ENCODE results near the gene AVPR1A.

DNA sequence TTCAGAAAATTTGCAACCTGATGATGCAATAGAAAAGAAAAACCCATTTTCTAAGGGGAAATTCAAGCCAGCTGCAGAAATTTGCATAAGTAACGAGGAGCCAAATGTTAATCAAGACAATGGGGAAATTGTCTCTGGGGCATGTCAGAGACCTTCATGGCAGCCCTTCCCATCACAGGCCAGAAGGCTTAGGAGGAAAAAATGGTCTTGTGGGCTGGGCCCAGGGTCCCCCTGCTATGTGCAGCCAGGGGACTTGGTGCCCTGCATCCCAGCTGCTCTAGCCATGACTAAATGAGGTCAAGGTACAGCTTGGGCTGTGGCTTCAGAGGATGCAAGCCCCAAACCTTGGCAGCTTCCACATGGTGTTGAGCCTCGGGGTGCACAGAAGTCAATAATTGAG is 28.2 kb upstream of the AVPR1A start:
- TF ChIP-seq, protein P1, sequence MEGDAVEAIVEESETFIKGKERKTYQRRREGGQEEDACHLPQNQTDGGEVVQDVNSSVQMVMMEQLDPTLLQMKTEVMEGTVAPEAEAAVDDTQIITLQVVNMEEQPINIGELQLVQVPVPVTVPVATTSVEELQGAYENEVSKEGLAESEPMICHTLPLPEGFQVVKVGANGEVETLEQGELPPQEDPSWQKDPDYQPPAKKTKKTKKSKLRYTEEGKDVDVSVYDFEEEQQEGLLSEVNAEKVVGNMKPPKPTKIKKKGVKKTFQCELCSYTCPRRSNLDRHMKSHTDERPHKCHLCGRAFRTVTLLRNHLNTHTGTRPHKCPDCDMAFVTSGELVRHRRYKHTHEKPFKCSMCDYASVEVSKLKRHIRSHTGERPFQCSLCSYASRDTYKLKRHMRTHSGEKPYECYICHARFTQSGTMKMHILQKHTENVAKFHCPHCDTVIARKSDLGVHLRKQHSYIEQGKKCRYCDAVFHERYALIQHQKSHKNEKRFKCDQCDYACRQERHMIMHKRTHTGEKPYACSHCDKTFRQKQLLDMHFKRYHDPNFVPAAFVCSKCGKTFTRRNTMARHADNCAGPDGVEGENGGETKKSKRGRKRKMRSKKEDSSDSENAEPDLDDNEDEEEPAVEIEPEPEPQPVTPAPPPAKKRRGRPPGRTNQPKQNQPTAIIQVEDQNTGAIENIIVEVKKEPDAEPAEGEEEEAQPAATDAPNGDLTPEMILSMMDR (IDR thresholded peaks at IDR 0.05; ENCODE audit: low read length) = no peak
- TF ChIP-seq EZH2 (IDR thresholded peaks at IDR 0.05; ENCODE audit: borderline replicate concordance, low read length) = no peak

Data from OCI-LY1 (cell line).